KMS-11 (cell line): Measurements from ENCODE around the gene CHD6.

Experiments used
- H2AFZ ChIP-seq: fragments of 200-600 bp; sonication (generic); 2 replicates; pipeline ENCODE4 v1.6.1; 2016; ENCODE audit warnings: antibody characterized with exemption, mixed run types, low read depth
- H3K27ac ChIP-seq: fragments of 200-600 bp; sonication (generic); 2 replicates; pipeline ENCODE4 v1.6.1; 2016; ENCODE audit warnings: mild to moderate bottlenecking, mixed run types
- H3K27me3 ChIP-seq: fragments of 200-600 bp; sonication (generic); 2 replicates; pipeline ENCODE4 v1.6.1; 2017; ENCODE audit warnings: mild to moderate bottlenecking, low read depth, mixed run types, moderate library complexity; ENCODE audit not compliant: insufficient read depth
- H3K36me3 ChIP-seq: fragments of 200-600 bp; sonication (generic); 2 replicates; pipeline ENCODE4 v1.6.1; 2017; ENCODE audit warnings: mild to moderate bottlenecking, mixed run types; ENCODE audit not compliant: insufficient read depth
- H3K4me1 ChIP-seq: fragments of 200-600 bp; sonication (generic); 2 replicates; pipeline ENCODE4 v1.6.1; 2016; ENCODE audit warnings: mild to moderate bottlenecking, low read depth, mixed run types; ENCODE audit not compliant: poor library complexity, severe bottlenecking
- H3K4me2 ChIP-seq: fragments of 200-600 bp; sonication (generic); 2 replicates; pipeline ENCODE4 v1.7.0; 2016; ENCODE audit warnings: mild to moderate bottlenecking, mixed run types
- H3K4me3 ChIP-seq: fragments of 200-600 bp; sonication (generic); IDR thresholded peaks from 2 replicates; pipeline ENCODE4 v1.6.1; 2017; ENCODE audit warnings: low read depth, low read length, mixed read lengths; ENCODE audit not compliant: insufficient read depth
- H3K79me2 ChIP-seq: fragments of 200-600 bp; sonication (generic); 2 replicates; pipeline ENCODE4 v1.6.1; 2016; ENCODE audit warnings: low read depth, mixed run types; ENCODE audit not compliant: insufficient read depth
- H3K9ac ChIP-seq: fragments of 200-600 bp; sonication (generic); 2 replicates; pipeline ENCODE4 v1.6.1; 2016; ENCODE audit warnings: mild to moderate bottlenecking, mixed run types
- H4K20me1 ChIP-seq: fragments of 200-600 bp; sonication (generic); 2 replicates; pipeline ENCODE4 v1.6.1; 2016; ENCODE audit warnings: mild to moderate bottlenecking, mixed run types; ENCODE audit not compliant: insufficient read depth
- CTCF ChIP-seq: fragments of 200-600 bp; sonication (generic); conservative IDR thresholded peaks from 2 replicates; pipeline ENCODE4 v1.6.1; 2017; ENCODE audit warnings: low read depth, mild to moderate bottlenecking, antibody characterized with exemption, low read length, moderate library complexity, mixed read lengths

The CHD6 gene

GRCh38 chr20:41373251-41373783 is 244.9 kb downstream of the CHD6 start:
- TF ChIP-seq CTCF, result no peak
- Histone ChIP-seq H3K79me2 (no peaks in the 10 kb centered on the region), H4K20me1 (no peaks in the 10 kb centered on the region), H3K4me2 (no peak overlapping the region), H3K36me3 (no peaks in the 10 kb centered on the region), H3K4me3 (no peak overlapping the region), H2AFZ (no peak overlapping the region), H3K9ac (no peak overlapping the region), H3K4me1 (no peaks in the 10 kb centered on the region), H3K27ac (no peak overlapping the region), H3K27me3 (no peaks in the 10 kb centered on the region)

GRCh38 chr20:41371371-41371770 is 246.8 kb downstream of the CHD6 start:
- no peak overlapping the region for H3K9ac ChIP-seq
- H3K4me1 ChIP-seq, result no peaks in the 10 kb centered on the region
- H3K27me3 ChIP-seq, result no peaks in the 10 kb centered on the region
- H4K20me1 ChIP-seq, result no peaks in the 10 kb centered on the region
- H3K27ac ChIP-seq, result no peak overlapping the region
- H3K79me2 ChIP-seq, result no peaks in the 10 kb centered on the region
- no peak for TF ChIP-seq CTCF
- H2AFZ ChIP-seq, result no peak overlapping the region
- H3K4me3 ChIP-seq, result no peak overlapping the region
- no peak overlapping the region for H3K4me2 ChIP-seq
- no peaks in the 10 kb centered on the region for H3K36me3 ChIP-seq

GRCh38 chr20:41370176-41370575 is 248.0 kb downstream of the CHD6 start:
- no peak overlapping the region for H2AFZ ChIP-seq
- no peaks in the 10 kb centered on the region for H3K79me2 ChIP-seq
- no peaks in the 10 kb centered on the region for H3K4me1 ChIP-seq
- TF ChIP-seq CTCF, result no peak
- H3K36me3 ChIP-seq, result no peaks in the 10 kb centered on the region
- H3K4me2 ChIP-seq, result no peak overlapping the region
- no peak overlapping the region for H3K4me3 ChIP-seq
- no peak overlapping the region for H3K27ac ChIP-seq
- no peaks in the 10 kb centered on the region for H4K20me1 ChIP-seq
- H3K9ac ChIP-seq, result no peak overlapping the region
- H3K27me3 ChIP-seq, result no peaks in the 10 kb centered on the region

- Histone ChIP-seq H4K20me1 (no peaks in the 10 kb centered on the region), H3K4me1 (no peaks in the 10 kb centered on the region), H3K27ac (no peak overlapping the region), H3K27me3 (no peaks in the 10 kb centered on the region), H2AFZ (no peak overlapping the region), H3K9ac (no peak overlapping the region), H3K4me2 (no peak overlapping the region), H3K4me3 (no peak overlapping the region), H3K36me3 (no peaks in the 10 kb centered on the region), H3K79me2 (no peaks in the 10 kb centered on the region)
- no peak for TF ChIP-seq CTCF
Observed at GRCh38 chr20:41369673-41370072, 248.5 kb downstream of the CHD6 start.
